H9 (cell line): ENCODE data around the gene CEP68. TPM values are rescaled to one million over a fixed set of nuclear protein-coding genes. Genes with fewer than 3 reads are reported as not detected.

ENCODE experiments used
- DNase-seq: peaks from one replicate; pipeline ENCODE4 v3.0.0-alpha.2; 2017
- H2AFZ ChIP-seq: one replicate; pipeline ENCODE4 v1.6.1; 2013; ENCODE audit warnings: mild to moderate bottlenecking, low read length, control low read depth, moderate library complexity
- H2AK5ac ChIP-seq: 2 replicates; pipeline ENCODE4 v1.6.1; 2013; ENCODE audit warnings: low read length, control low read depth, mixed read lengths; ENCODE audit not compliant: insufficient read length
- H2BK120ac ChIP-seq: one replicate; pipeline ENCODE4 v1.6.1; 2013; ENCODE audit warnings: low read depth, mild to moderate bottlenecking, low read length, control low read depth, inconsistent platforms; ENCODE audit not compliant: poor library complexity, severe bottlenecking
- H2BK12ac ChIP-seq: 2 replicates; pipeline ENCODE4 v1.6.1; 2013; ENCODE audit warnings: low read length, control low read depth, mixed read lengths, low read depth; ENCODE audit not compliant: insufficient read length
- H2BK15ac ChIP-seq: 2 replicates; pipeline ENCODE4 v1.6.1; 2013; ENCODE audit warnings: low read depth, low read length, control low read depth
- H2BK20ac ChIP-seq: one replicate; pipeline ENCODE4 v1.6.1; 2013; ENCODE audit warnings: low read depth, mild to moderate bottlenecking, low read length, control low read depth, inconsistent platforms; ENCODE audit not compliant: poor library complexity, severe bottlenecking
- H2BK5ac ChIP-seq: 2 replicates; pipeline ENCODE4 v1.6.1; 2013; ENCODE audit warnings: low read length, control low read depth, mixed read lengths; ENCODE audit not compliant: insufficient read length
- H3K14ac ChIP-seq: 2 replicates; pipeline ENCODE4 v1.6.1; 2013; ENCODE audit warnings: low read length, control low read depth; ENCODE audit not compliant: insufficient read depth
- H3K18ac ChIP-seq: 2 replicates; pipeline ENCODE4 v1.6.1; 2013; ENCODE audit warnings: low read depth, mild to moderate bottlenecking, mixed read lengths, low read length, control low read depth; ENCODE audit not compliant: insufficient read length
- H3K23ac ChIP-seq: 2 replicates; pipeline ENCODE4 v1.6.1; 2013; ENCODE audit warnings: low read length, control low read depth, mixed read lengths, low read depth; ENCODE audit not compliant: insufficient read length
- H3K23me2 ChIP-seq: 2 replicates; pipeline ENCODE4 v1.6.1; 2013; ENCODE audit warnings: low read depth, mild to moderate bottlenecking, mixed read lengths, low read length, control low read depth; ENCODE audit not compliant: insufficient read length, poor library complexity, severe bottlenecking
- H3K27ac ChIP-seq: 2 replicates; pipeline ENCODE4 v1.5.1; 2013; ENCODE audit warnings: low read length, control low read depth, mixed read lengths, low read depth; ENCODE audit not compliant: insufficient read length
- H3K27me3 ChIP-seq: 2 replicates; pipeline ENCODE4 v1.6.1; 2013; ENCODE audit warnings: low read length, control low read depth, inconsistent platforms; ENCODE audit not compliant: insufficient read depth
- H3K4ac ChIP-seq: 2 replicates; pipeline ENCODE4 v1.6.1; 2013; ENCODE audit warnings: low read depth, mild to moderate bottlenecking, control low read depth, inconsistent platforms, low read length, moderate library complexity
- H3K4me1 ChIP-seq: 2 replicates; pipeline ENCODE4 v1.6.1; 2013; ENCODE audit warnings: low read length, control low read depth, inconsistent platforms; ENCODE audit not compliant: insufficient read depth
- H3K4me2 ChIP-seq: 2 replicates; pipeline ENCODE4 v1.6.1; 2013; ENCODE audit warnings: low read length, control low read depth, mixed read lengths; ENCODE audit not compliant: insufficient read length, insufficient read depth
- H3K56ac ChIP-seq: 2 replicates; pipeline ENCODE4 v1.6.1; 2013; ENCODE audit warnings: low read depth, mild to moderate bottlenecking, mixed read lengths, low read length, control low read depth; ENCODE audit not compliant: insufficient read length
- H3K79me1 ChIP-seq: 2 replicates; pipeline ENCODE4 v1.6.1; 2013; ENCODE audit warnings: low read depth, mild to moderate bottlenecking, moderate library complexity, low read length, control low read depth, inconsistent platforms; ENCODE audit not compliant: insufficient read depth, poor library complexity, severe bottlenecking
- H3K79me2 ChIP-seq: 2 replicates; pipeline ENCODE4 v1.6.1; 2013; ENCODE audit warnings: low read length, control low read depth, inconsistent platforms; ENCODE audit not compliant: insufficient read depth
- H3K9ac ChIP-seq: 2 replicates; pipeline ENCODE4 v1.6.1; 2013; ENCODE audit warnings: low read length, control low read depth, mixed read lengths; ENCODE audit not compliant: insufficient read length; ENCODE audit errors: extremely low read depth
- H3K9me3 ChIP-seq: one replicate; pipeline ENCODE4 v1.6.1; 2013; ENCODE audit warnings: low read depth, low read length, inconsistent platforms; ENCODE audit not compliant: control insufficient read depth
- H3T11ph ChIP-seq: one replicate; pipeline ENCODE4 v1.6.1; 2013; ENCODE audit warnings: mild to moderate bottlenecking, low read length, control low read depth, inconsistent platforms
- H4K20me1 ChIP-seq: one replicate; pipeline ENCODE4 v1.6.1; 2013; ENCODE audit not compliant: control insufficient read depth, insufficient read length, insufficient read depth
- H4K5ac ChIP-seq: 2 replicates; pipeline ENCODE4 v1.6.1; 2013; ENCODE audit warnings: low read depth, mild to moderate bottlenecking, mixed read lengths, low read length, control low read depth; ENCODE audit not compliant: insufficient read length
- H4K8ac ChIP-seq: replicated peaks from 2 replicates; pipeline ENCODE4 v1.6.1; 2013; ENCODE audit warnings: low read length, control low read depth, mixed read lengths, low read depth; ENCODE audit not compliant: insufficient read length
- H4K91ac ChIP-seq: 2 replicates; pipeline ENCODE4 v1.6.1; 2013; ENCODE audit warnings: low read depth, mild to moderate bottlenecking, moderate library complexity, mixed read lengths, low read length, control low read depth; ENCODE audit not compliant: insufficient read length
- H3K27ac Mint-ChIP-seq, 3 experiments: 2 replicates in 2 of 3; 3 replicates in 1 of 3; pipeline ENCODE4 v1.8.0; 2020 to 2021; ENCODE audit warnings: mixed read lengths in 3 of 3, mild to moderate bottlenecking in 1 of 3, moderate library complexity in 1 of 3
- H3K27me3 Mint-ChIP-seq: 2 replicates; pipeline ENCODE4 v1.8.0; 2021; ENCODE audit warnings: low read depth, mild to moderate bottlenecking, moderate library complexity, mixed read lengths
- H3K36me3 Mint-ChIP-seq, 3 experiments: 2 replicates in 2 of 3; 3 replicates in 1 of 3; pipeline ENCODE4 v1.8.0; 2020 to 2021; ENCODE audit warnings: low read depth in 3 of 3, mixed read lengths in 3 of 3; ENCODE audit not compliant: insufficient read depth in 1 of 3
- H3K4me1 Mint-ChIP-seq, 2 experiments: 2 replicates each; pipeline ENCODE4 v1.8.0; 2020; ENCODE audit warnings: mixed read lengths in 2 of 2
- H3K4me3 Mint-ChIP-seq, 2 experiments: 2 replicates in 1 of 2; 3 replicates in 1 of 2; pipeline ENCODE4 v1.8.0; 2020 to 2021; ENCODE audit warnings: mild to moderate bottlenecking in 2 of 2, mixed read lengths in 2 of 2, moderate library complexity in 1 of 2
- H3K9me3 Mint-ChIP-seq, 2 experiments: 2 replicates in 1 of 2; 3 replicates in 1 of 2; pipeline ENCODE4 v1.8.0; 2020; ENCODE audit warnings: mild to moderate bottlenecking in 2 of 2, mixed read lengths in 2 of 2, moderate library complexity in 1 of 2
- CTCF ChIP-seq: fragments of 200-600 bp; sonication (generic); conservative IDR thresholded peaks from 3 replicates; pipeline ENCODE4 v1.8.0; 2021; ENCODE audit warnings: antibody characterized with exemption, mild to moderate bottlenecking
- WGBS: extraction: QIAGEN DNeasy Blood & Tissue Kit; methylation state at CpG from one replicate; pipeline ENCODE4 v1.1.7; 2013; ENCODE audit warnings: missing lambda C conversion rate, low lambda C conversion rate, mixed read lengths; ENCODE audit not compliant: insufficient read length; ENCODE audit errors: extremely low coverage; 5-methylcytosine and 5-hydroxymethylcytosine counted together
- total RNA-seq: library from RNA; stranded (reverse); gene quantifications from 2 replicates; pipeline ENCODE4 v1.2.1, GENCODE V29; 2021

Gene CEP68
- total RNA-seq, 1 experiment from 2014 or later, result 20.2 TPM

- Histone ChIP-seq H3K4me1 (no peaks in the 10 kb centered on the region), H4K91ac (no peak overlapping the region), H2BK15ac (no peak overlapping the region), H2BK12ac (no peak overlapping the region), H3K56ac (no peak overlapping the region), H3K18ac (no peak overlapping the region), H2BK120ac (no peak overlapping the region), H3K4ac (no peak overlapping the region), H4K5ac (no peak overlapping the region), H3K9me3 (no peaks in the 10 kb centered on the region), H4K20me1 (no peaks in the 10 kb centered on the region), H3K23me2 (no peaks in the 10 kb centered on the region), H3K79me2 (no peaks in the 10 kb centered on the region), H2AFZ (no peak overlapping the region), H2BK20ac (no peak overlapping the region), H3T11ph (no peak overlapping the region), H3K4me2 (no peak overlapping the region), H3K79me1 (no peaks in the 10 kb centered on the region), H3K14ac (no peak overlapping the region), H2AK5ac (no peak overlapping the region), H3K27me3 (no peaks in the 10 kb centered on the region), H4K8ac (no peak overlapping the region), H3K9ac (no peak overlapping the region), H2BK5ac (no peak overlapping the region), H3K27ac (no peak overlapping the region), H3K23ac (no peak overlapping the region)
- Mint-ChIP-seq H3K4me3 (no peak overlapping the region), H3K36me3 (no peaks in the 10 kb centered on the region), H3K27ac (no peak overlapping the region), H3K9me3 (no peaks in the 10 kb centered on the region), H3K27me3 (no peaks in the 10 kb centered on the region; the same call in 1 of the 2 replicates), H3K4me1 (peaks cover 0 to 6% of the 10 kb centered on the region in 2 experiments)
- WGBS, result no CpG with 5 or more reads among the region's 1 CpG
- TF ChIP-seq CTCF, result no peak
- no peak for DNase-seq
Measured at GRCh38 chr2:65136253-65136652, 80.0 kb downstream of the CEP68 start.

Other genes with a start within 250 kb of the CEP68 start
- gene SLC1A4, start 67.0 kb upstream of the CEP68 start, total RNA-seq, result 1.1 and 1.9 TPM in 2 replicates
- gene RAB1A, start 73.7 kb downstream of the CEP68 start, total RNA-seq, result 112 and 119 TPM in 2 replicates
- 175 and 176 TPM in 2 replicates for gene ACTR2, start 171.4 kb downstream of the CEP68 start, total RNA-seq